Stomach (tissue), 9 donors: ENCODE results near the gene HOXD13. TPM values are rescaled to one million over a fixed set of nuclear protein-coding genes. Genes with fewer than 3 reads are reported as not detected.

Experiments used
- DNase-seq, 2 donors: peaks; one replicate each; pipeline versions ENCODE4 v3.0.0 to v3.0.0-alpha.2; 2013 to 2019
- H3K27ac ChIP-seq, 5 donors: fragments of 200-600 bp in 4 of 5; sonication (generic) in 4 of 5; one replicate each; pipeline ENCODE4 v1.5.1; 2013 to 2019; ENCODE audit warnings: mild to moderate bottlenecking in 1 of 5, moderate library complexity in 1 of 5
- H3K27me3 ChIP-seq, 3 donors: fragments of 200-600 bp; sonication (generic); one replicate each; pipeline ENCODE4 v1.5.1; 2017 to 2019; ENCODE audit warnings: mixed run types in 1 of 3
- H3K36me3 ChIP-seq, 4 donors: fragments of 200-600 bp; sonication (generic); 1 replicate in 3 of 4; 2 replicates in 1 of 4; pipeline ENCODE4 v1.5.1; 2016 to 2019
- H3K4me1 ChIP-seq, 4 donors: fragments of 200-600 bp; sonication (generic); one replicate each; pipeline ENCODE4 v1.5.1; 2016 to 2019
- H3K4me3 ChIP-seq, 4 donors: fragments of 200-600 bp; sonication (generic) in 3 of 4; one replicate each; pipeline ENCODE4 v1.5.1; 2016 to 2019; ENCODE audit warnings: mild to moderate bottlenecking in 1 of 4
- H3K9me3 ChIP-seq, 4 donors: fragments of 200-600 bp; sonication (generic); one replicate each; pipeline ENCODE4 v1.5.1; 2016 to 2019
- EP300 ChIP-seq: sonication (generic); formaldehyde crosslinking; IDR thresholded peaks from one replicate; pipeline ENCODE4 v1.6.1; 2017; ENCODE audit warnings: antibody characterized with exemption
- POLR2A ChIP-seq, 4 donors: fragments of 450-650 bp; IDR thresholded peaks; one replicate each; pipeline ENCODE4 v1.6.1; 2016; ENCODE audit warnings: antibody characterized with exemption in 4 of 4, control low read depth in 2 of 4, mild to moderate bottlenecking in 1 of 4, moderate library complexity in 1 of 4
- POLR2AphosphoS5 ChIP-seq, 3 donors: sonication (generic); formaldehyde crosslinking; IDR thresholded peaks; one replicate each; pipeline ENCODE4 v1.6.1; 2016; ENCODE audit warnings: antibody characterized with exemption in 3 of 3
- WGBS, 5 donors: extraction: QIAGEN DNeasy Blood & Tissue Kit in 3 of 5; methylation state at CpG; one replicate each; pipeline versions ENCODE4 v1.1.5 to v1.1.7; 2013 to 2018; 5-methylcytosine and 5-hydroxymethylcytosine counted together
- intact Hi-C: fragments of 100-400 bp; cut with DNase I; formaldehyde crosslinking; loops from one replicate; pipeline ENCODE4 v1.15.1; 2023; ENCODE audit warnings: low total_unique reads
- polyA plus RNA-seq, 3 donors: library from polyadenylated mRNA; stranded (reverse); fragments of 200-250 nt; gene quantifications; one replicate each; pipeline ENCODE4 v1.2.3, GENCODE V29; 2013
- total RNA-seq, 5 donors: library from RNA; depleted of rRNA; stranded (reverse); fragments of >200 nt; gene quantifications; one replicate each; pipeline versions ENCODE4 v1.1.0 to v1.2.3, GENCODE V29; 2014 to 2016
- TF ChIP-seq, protein P1 (sequence below), 7 experiments: fragments of 450-650 bp in 4 of 7; fragments of 200-600 bp in 3 of 7; sonication (generic) in 3 of 7; IDR thresholded peaks; one replicate each; pipeline ENCODE4 v1.5.1; 2016 to 2019; ENCODE audit warnings: antibody characterized with exemption in 7 of 7, control low read depth in 2 of 7, mild to moderate bottlenecking in 1 of 7
- donor health status: healthy with polysubstance abuse.
- donor health status: Bipolar disorder and iron deficiency.
- donor health status: healthy.

The HOXD13 gene
- total and polyA plus RNA-seq, 8 donors, result not detected

DNA sequence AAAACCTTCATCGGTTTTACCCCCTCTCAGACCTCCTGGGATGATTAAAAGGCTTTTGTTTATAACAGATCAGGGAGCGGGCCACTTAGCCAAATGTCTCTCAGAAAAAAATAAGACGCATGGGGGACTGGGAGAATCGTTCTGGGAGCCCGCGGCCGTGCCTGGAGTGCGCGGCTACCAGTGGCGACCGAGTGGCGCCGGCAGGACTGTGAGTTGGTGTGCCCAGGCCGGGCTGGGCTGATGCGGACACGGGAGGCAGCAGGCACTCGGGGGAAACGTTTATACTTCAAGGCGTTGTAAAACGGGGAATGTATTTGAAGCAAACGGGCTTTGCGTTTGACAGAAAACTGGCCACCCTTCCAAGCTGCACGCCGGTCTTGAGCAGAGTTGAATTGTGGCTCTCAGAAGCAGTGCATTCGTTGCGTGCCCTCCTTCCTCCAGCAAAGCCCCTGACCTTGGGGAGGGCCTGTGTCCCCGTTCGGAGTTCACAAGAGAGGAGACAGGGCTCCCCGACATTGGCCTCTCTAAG, 19.4 kb downstream of the HOXD13 start:
- intact Hi-C loops, result no loop called here
- Histone ChIP-seq H3K4me1 (peaks cover 14 to 33% (median 26%) of the 10 kb centered on the region in 4 donors), H3K36me3 (no peaks in the 10 kb centered on the region), H3K27me3 (peaks cover 52 to 100% (median 96%) of the 10 kb centered on the region in 3 donors), H3K4me3 (no peak overlapping the region), H3K27ac (no peak overlapping the region), H3K9me3 (peaks cover 0 to 16% (median 3%) of the 10 kb centered on the region in 4 donors)
- TF ChIP-seq, protein P1, sequence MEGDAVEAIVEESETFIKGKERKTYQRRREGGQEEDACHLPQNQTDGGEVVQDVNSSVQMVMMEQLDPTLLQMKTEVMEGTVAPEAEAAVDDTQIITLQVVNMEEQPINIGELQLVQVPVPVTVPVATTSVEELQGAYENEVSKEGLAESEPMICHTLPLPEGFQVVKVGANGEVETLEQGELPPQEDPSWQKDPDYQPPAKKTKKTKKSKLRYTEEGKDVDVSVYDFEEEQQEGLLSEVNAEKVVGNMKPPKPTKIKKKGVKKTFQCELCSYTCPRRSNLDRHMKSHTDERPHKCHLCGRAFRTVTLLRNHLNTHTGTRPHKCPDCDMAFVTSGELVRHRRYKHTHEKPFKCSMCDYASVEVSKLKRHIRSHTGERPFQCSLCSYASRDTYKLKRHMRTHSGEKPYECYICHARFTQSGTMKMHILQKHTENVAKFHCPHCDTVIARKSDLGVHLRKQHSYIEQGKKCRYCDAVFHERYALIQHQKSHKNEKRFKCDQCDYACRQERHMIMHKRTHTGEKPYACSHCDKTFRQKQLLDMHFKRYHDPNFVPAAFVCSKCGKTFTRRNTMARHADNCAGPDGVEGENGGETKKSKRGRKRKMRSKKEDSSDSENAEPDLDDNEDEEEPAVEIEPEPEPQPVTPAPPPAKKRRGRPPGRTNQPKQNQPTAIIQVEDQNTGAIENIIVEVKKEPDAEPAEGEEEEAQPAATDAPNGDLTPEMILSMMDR (IDR thresholded peaks at IDR 0.05), result no peak
- TF ChIP-seq POLR2AphosphoS5 (IDR thresholded peaks at IDR 0.05) (no peak), EP300 (no peak), POLR2A (IDR thresholded peaks at IDR 0.05) (no peak)
- DNase-seq, result no peak
- WGBS, 5 donors, result 2 to 7% (median 5%) methylated on average over 29 of the region's 29 CpGs

DNA sequence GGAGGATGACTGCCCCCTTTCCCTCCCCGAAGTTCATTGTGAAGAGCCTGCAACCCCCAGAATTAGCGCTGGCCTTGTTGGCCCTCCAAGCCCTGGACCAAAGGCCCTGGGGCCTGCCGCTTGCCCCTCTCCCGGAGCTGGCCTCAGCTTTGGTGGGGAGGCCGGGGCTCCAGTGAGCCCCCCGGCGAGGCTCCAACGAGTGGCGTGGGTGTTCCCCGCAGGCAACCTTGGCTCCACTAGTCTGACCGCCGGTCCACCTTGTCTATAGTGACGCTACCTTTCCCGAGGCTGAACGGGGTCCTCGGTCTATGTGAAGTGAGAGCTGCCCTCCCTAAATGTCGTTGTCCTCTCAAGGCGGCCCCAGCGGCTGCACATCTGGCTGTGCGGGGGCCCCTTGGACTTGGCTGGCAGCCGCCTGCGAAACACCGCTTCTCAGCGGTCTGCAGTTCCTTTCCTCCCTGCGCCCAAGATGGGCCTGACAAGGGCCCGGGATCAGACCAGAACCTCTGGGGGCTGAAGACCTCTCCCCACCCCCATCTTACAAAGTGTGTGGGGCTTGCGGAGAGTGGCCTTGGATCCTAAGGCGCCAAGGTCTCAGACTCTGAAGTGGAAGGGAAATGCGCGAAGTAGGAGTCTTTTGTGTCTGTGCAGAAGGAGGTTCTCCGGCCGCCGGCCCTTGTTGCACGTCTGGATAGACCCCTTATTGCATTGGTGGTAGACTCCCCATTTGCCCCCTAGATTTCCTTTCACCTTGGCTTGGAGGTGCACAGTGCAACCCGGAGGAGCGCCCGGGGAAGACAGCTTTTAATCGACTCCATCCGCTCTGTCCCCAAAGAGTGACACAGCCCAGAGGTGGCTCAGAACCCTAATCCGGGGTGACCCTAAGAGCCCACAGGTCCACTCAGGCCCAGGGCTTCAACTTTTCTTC, 20.1 kb downstream of the HOXD13 start:
- H3K4me3 ChIP-seq, result no peak overlapping the region
- intact Hi-C loops, result no loop called here
- DNase-seq, result no peak
- H3K36me3 ChIP-seq, result no peaks in the 10 kb centered on the region
- H3K27me3 ChIP-seq, result peaks cover 56 to 100% (median 98%) of the 10 kb centered on the region in 3 donors
- peaks cover 10 to 28% (median 21%) of the 10 kb centered on the region in 4 donors for H3K4me1 ChIP-seq
- TF ChIP-seq POLR2AphosphoS5 (IDR thresholded peaks at IDR 0.05), result no peak
- TF ChIP-seq POLR2A (IDR thresholded peaks at IDR 0.05), result no peak
- TF ChIP-seq EP300, result no peak
- TF ChIP-seq, protein P1 (IDR thresholded peaks at IDR 0.05), result no peak
- 6 to 9% (median 9%) methylated on average over 21 to 40 of the region's 40 CpGs for WGBS, 5 donors
- H3K27ac ChIP-seq, result no peak overlapping the region
- peaks cover 0 to 12% (median 6%) of the 10 kb centered on the region in 4 donors for H3K9me3 ChIP-seq

DNA sequence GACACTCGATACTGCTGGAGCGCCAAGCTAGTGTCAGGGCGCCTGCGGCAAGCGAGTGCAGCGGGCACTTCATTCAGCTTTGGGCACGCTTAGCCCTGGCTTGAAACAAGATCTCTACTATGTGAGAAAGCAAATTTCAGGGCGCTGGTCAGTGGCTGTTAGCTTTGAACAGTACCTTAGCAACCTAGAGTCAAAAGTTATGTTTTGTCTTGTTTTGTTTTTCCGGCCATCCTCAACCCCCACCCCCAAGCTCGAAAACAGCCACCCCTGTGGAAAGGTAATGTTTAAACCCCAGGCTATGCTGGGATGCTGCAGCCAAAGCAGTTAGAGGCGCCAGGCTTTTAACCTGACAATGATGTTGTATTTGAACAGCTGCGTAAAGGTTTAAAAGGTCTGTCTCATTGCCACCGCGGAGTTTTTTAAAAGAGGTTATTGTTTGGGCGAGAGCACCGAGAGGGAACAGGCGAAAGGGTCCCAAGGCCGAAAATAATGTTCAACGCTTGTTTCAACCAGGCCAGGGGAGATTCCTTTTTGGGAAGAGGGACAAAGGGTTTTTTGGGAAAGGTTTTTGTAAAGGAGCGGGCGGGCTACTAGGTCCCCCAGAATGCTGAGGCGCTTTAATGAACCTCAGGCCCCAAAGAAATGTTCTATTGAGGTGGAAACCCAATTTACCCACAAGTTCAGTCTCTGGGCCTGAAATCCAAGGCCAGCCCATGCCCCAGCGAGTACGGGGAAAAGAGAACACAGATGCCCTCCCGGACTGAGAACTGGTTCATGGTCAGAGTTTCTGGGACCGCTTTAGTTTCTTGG, 21.8 kb downstream of the HOXD13 start:
- Histone ChIP-seq H3K4me3 (no peak overlapping the region), H3K27me3 (peaks cover 52 to 100% (median 97%) of the 10 kb centered on the region in 3 donors), H3K27ac (no peak overlapping the region), H3K36me3 (no peaks in the 10 kb centered on the region), H3K4me1 (peaks cover 0 to 12% (median 7%) of the 10 kb centered on the region in 4 donors), H3K9me3 (peaks cover 0 to 12% (median 0%) of the 10 kb centered on the region in 4 donors)
- TF ChIP-seq POLR2AphosphoS5 (IDR thresholded peaks at IDR 0.05) (no peak), EP300 (no peak)
- no peak for DNase-seq
- intact Hi-C loops, result no loop called here
- WGBS, 5 donors, result 9 to 16% (median 11%) methylated on average over 26 of the region's 26 CpGs

DNA sequence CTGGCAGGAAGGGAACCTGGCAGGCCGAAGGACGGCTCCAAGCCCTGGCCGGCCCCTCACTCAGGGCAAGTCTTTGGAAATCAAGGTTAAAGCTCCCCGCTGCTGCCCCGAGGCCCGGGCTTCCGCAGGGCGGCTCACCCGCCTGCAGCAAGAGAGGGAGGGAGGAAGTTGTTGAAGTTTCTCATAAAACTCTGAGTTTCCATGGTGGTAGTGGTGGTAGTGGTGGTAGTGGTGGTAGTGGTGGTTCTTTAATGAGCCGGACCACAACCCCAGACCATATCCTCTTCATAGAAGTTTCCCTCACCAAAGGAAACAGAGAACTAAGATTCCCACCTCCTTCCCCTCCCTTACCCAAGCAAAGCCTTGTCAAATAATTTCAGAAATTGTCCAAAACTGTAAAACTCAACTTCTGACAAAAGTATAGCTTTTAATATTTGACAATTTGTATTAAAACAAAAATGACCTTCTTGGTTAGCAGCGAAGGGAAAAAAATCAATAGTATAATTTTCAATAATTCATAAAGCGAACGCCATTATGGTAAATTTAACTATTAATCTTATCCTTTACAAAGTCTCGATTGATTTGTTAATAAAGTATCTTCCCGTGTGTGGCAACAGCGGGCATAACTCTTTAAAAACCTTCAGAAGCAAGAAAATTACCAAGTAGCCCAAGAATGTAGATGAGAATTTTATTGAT, 22.6 kb downstream of the HOXD13 start:
- no peak for DNase-seq
- Histone ChIP-seq H3K4me1 (peaks cover 0 to 12% (median 7%) of the 10 kb centered on the region in 4 donors), H3K36me3 (no peaks in the 10 kb centered on the region), H3K9me3 (peaks cover 0 to 12% (median 0%) of the 10 kb centered on the region in 4 donors), H3K27me3 (peaks cover 51 to 100% (median 95%) of the 10 kb centered on the region in 3 donors), H3K27ac (no peak overlapping the region), H3K4me3 (no peak overlapping the region)
- TF ChIP-seq POLR2AphosphoS5 (IDR thresholded peaks at IDR 0.05), result no peak
- TF ChIP-seq, protein P1 (IDR thresholded peaks at IDR 0.05), result no peak
- no peak for TF ChIP-seq POLR2A (IDR thresholded peaks at IDR 0.05)
- no peak for TF ChIP-seq EP300
- 15 to 22% (median 18%) methylated on average over 13 to 16 of the region's 16 CpGs for WGBS, 5 donors
- intact Hi-C loops, result no loop called here
